Spleen (tissue), 11 donors: ENCODE measurements around the gene CDC42SE1. TPM values are rescaled to one million over a fixed set of nuclear protein-coding genes. Genes with fewer than 3 reads are reported as not detected.
A peak's percentile ranks its signal among the peaks of the same experiment; 100 is the strongest.

Experiments
- DNase-seq: peaks from one replicate; pipeline ENCODE4 v3.0.0-alpha.2; 2020
- H3K27ac ChIP-seq, 8 donors: fragments of 200-600 bp; sonication (generic) in 7 of 8; 1 replicate in 4 of 8; 2 replicates in 4 of 8; pipeline versions ENCODE4 v1.5.0 to v1.8.0; 2016 to 2021; ENCODE audit warnings: inconsistent platforms in 4 of 8, mild to moderate bottlenecking in 4 of 8, moderate library complexity in 1 of 8
- H3K27me3 ChIP-seq, 7 donors: fragments of 200-600 bp; sonication (generic) in 6 of 7; replicated peaks in 1 of 7; 1 replicate in 4 of 7; 2 replicates in 3 of 7; pipeline versions ENCODE4 v1.5.0 to v1.8.0; 2016 to 2021; ENCODE audit warnings: inconsistent platforms in 3 of 7, mild to moderate bottlenecking in 1 of 7
- H3K36me3 ChIP-seq, 6 donors: fragments of 200-600 bp; sonication (generic) in 5 of 6; 1 replicate in 4 of 6; 2 replicates in 2 of 6; pipeline versions ENCODE4 v1.5.0 to v1.8.0; 2016 to 2021; ENCODE audit warnings: inconsistent platforms in 2 of 6
- H3K4me1 ChIP-seq, 6 donors: fragments of 200-600 bp; sonication (generic) in 5 of 6; 1 replicate in 3 of 6; 2 replicates in 3 of 6; pipeline versions ENCODE4 v1.5.0 to v1.8.0; 2016 to 2021; ENCODE audit warnings: inconsistent platforms in 3 of 6
- H3K4me3 ChIP-seq, 8 donors: fragments of 200-600 bp; sonication (generic) in 7 of 8; 1 replicate in 4 of 8; 2 replicates in 4 of 8; pipeline versions ENCODE4 v1.5.0 to v1.8.0; 2016 to 2021; ENCODE audit warnings: inconsistent platforms in 4 of 8, mild to moderate bottlenecking in 4 of 8, moderate library complexity in 2 of 8
- H3K9me3 ChIP-seq, 8 donors: fragments of 200-600 bp; sonication (generic) in 7 of 8; 1 replicate in 4 of 8; 2 replicates in 4 of 8; pipeline versions ENCODE4 v1.5.0 to v1.8.0; 2016 to 2021; ENCODE audit warnings: inconsistent platforms in 4 of 8
- POLR2A ChIP-seq, 3 donors: fragments of 450-650 bp; IDR thresholded peaks; one replicate each; pipeline ENCODE4 v1.5.1; 2017; ENCODE audit warnings: antibody characterized with exemption in 3 of 3, mild to moderate bottlenecking in 1 of 3
- POLR2AphosphoS5 ChIP-seq, 3 donors: sonication (generic); formaldehyde crosslinking; IDR thresholded peaks; one replicate each; pipeline ENCODE4 v1.5.1; 2017; ENCODE audit warnings: antibody characterized with exemption in 3 of 3
- WGBS, 5 donors: extraction: QIAGEN DNeasy Blood & Tissue Kit in 3 of 5; methylation state at CpG; one replicate each; pipeline versions ENCODE4 v1.1.5 to v1.1.7; 2013 to 2018; 5-methylcytosine and 5-hydroxymethylcytosine counted together
- intact Hi-C: fragments of 100-400 bp; cut with DNase I; formaldehyde crosslinking; loops from one replicate; pipeline ENCODE4 v1.15.0; 2023; ENCODE audit warnings: low total_unique reads
- polyA plus RNA-seq, 3 donors: library from polyadenylated mRNA; stranded (reverse); fragments of 200-250 nt; gene quantifications; one replicate each; pipeline ENCODE4 v1.2.1, GENCODE V29; 2013
- total RNA-seq, 7 donors: library from RNA; depleted of rRNA in 3 of 7; stranded (reverse); fragments of >200 nt in 3 of 7; fragmentation: NEBNext Ultra II Directional in 4 of 7; extraction: Animal tissue kit (Norgen Biotek cat#: 25700) in 4 of 7; gene quantifications; one replicate each; pipeline versions ENCODE4 v1.1.0 to v1.2.1, GENCODE V29; 2016 to 2021
- TF ChIP-seq, protein P1 (sequence below), 11 experiments: fragments of 200-600 bp in 7 of 11; fragments of 450-650 bp in 4 of 11; sonication (generic) in 4 of 11; IDR thresholded peaks in 8 of 11; conservative IDR thresholded peaks in 3 of 11; 1 replicate in 7 of 11; 2 replicates in 4 of 11; pipeline versions ENCODE4 v1.4.0 to v1.8.0; 2016 to 2021; ENCODE audit warnings: antibody characterized with exemption in 11 of 11, inconsistent platforms in 4 of 11, mild to moderate bottlenecking in 1 of 11
- donor health status: healthy with polysubstance abuse.
- donor health status: DM: no; HTN: no; CAD: no; lungs with moderate emphysema.
- donor health status: DM: no; HTN: no; CAD: no.
- donor health status: Bipolar disorder and iron deficiency.
- donor health status: healthy.
- donor health status: DM: no; HTN: no; CAD: no.
- donor health status: DM: yes; HTN: yes; CAD: no.

The CDC42SE1 gene
- total and polyA plus RNA-seq, 10 donors, result 57.0 to 245 (median 188) TPM

DNA sequence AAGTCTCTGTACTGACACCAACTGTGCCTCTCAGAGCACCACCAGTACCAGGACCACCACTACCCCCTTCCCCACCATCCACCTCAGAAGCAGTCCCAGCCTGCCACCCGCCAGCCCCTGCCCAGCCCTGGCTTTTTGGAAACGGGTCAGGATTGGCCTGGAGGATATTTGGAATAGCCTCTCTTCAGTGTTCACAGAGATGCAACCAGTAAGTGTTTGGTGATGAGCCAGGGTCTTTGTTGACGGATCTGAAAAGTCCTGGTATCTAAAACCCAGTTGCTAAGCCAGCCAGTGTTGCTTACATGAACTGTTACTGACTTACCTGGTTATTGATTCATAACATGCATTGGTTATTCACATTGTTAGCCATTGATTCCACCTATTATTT is 10.8 kb downstream of the CDC42SE1 start:
- TF ChIP-seq POLR2AphosphoS5 (IDR thresholded peaks at IDR 0.05) (peak in 1 of 3 donors; percentile 46), POLR2A (IDR thresholded peaks at IDR 0.05) (no peak)
- TF ChIP-seq, protein P1, sequence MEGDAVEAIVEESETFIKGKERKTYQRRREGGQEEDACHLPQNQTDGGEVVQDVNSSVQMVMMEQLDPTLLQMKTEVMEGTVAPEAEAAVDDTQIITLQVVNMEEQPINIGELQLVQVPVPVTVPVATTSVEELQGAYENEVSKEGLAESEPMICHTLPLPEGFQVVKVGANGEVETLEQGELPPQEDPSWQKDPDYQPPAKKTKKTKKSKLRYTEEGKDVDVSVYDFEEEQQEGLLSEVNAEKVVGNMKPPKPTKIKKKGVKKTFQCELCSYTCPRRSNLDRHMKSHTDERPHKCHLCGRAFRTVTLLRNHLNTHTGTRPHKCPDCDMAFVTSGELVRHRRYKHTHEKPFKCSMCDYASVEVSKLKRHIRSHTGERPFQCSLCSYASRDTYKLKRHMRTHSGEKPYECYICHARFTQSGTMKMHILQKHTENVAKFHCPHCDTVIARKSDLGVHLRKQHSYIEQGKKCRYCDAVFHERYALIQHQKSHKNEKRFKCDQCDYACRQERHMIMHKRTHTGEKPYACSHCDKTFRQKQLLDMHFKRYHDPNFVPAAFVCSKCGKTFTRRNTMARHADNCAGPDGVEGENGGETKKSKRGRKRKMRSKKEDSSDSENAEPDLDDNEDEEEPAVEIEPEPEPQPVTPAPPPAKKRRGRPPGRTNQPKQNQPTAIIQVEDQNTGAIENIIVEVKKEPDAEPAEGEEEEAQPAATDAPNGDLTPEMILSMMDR (IDR thresholded peaks at IDR 0.05 in 8 of 11, conservative IDR thresholded peaks at IDR 0.05 in 3 of 11), result peak in 4 of 11 experiments; percentile 0 to 58 (median 27)
- Histone ChIP-seq H3K36me3 (peaks cover 11 to 41% (median 25%) of the 10 kb centered on the region in 6 donors), H3K4me1 (peaks cover 6 to 70% (median 36%) of the 10 kb centered on the region in 6 donors), H3K4me3 (peak overlapping the region in 7 of 8 donors; percentile 54 to 89 (median 80)), H3K27me3 (no peaks in the 10 kb centered on the region), H3K9me3 (no peaks in the 10 kb centered on the region), H3K27ac (peak overlapping the region in 7 of 8 donors; percentile 85 to 99 (median 89))
- 33 to 41% (median 40%) methylated on average over 3 of the region's 3 CpGs for WGBS, 5 donors
- intact Hi-C loops, result no loop called here
- no peak for DNase-seq

DNA sequence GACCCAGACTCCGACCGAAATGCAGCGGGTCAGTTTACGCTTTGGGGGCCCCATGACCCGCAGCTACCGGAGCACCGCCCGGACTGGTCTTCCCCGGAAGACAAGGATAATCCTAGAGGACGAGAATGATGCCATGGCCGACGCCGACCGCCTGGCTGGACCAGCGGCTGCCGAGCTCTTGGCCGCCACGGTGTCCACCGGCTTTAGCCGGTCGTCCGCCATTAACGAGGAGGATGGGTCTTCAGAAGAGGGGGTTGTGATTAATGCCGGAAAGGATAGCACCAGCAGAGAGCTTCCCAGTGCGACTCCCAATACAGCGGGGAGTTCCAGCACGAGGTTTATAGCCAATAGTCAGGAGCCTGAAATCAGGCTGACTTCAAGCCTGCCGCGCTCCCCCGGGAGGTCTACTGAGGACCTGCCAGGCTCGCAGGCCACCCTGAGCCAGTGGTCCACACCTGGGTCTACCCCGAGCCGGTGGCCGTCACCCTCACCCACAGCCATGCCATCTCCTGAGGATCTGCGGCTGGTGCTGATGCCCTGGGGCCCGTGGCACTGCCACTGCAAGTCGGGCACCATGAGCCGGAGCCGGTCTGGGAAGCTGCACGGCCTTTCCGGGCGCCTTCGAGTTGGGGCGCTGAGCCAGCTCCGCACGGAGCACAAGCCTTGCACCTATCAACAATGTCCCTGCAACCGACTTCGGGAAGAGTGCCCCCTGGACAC is 11.3 kb downstream of the CDC42SE1 start:
- TF ChIP-seq POLR2A (IDR thresholded peaks at IDR 0.05), result no peak
- TF ChIP-seq, protein P1 (IDR thresholded peaks at IDR 0.05 in 8 of 11, conservative IDR thresholded peaks at IDR 0.05 in 3 of 11), result peak in 8 of 11 experiments; percentile 16 to 69 (median 54)
- peak; percentile 84 to 92 (median 84) for TF ChIP-seq POLR2AphosphoS5 (IDR thresholded peaks at IDR 0.05)
- H3K27me3 ChIP-seq, result no peaks in the 10 kb centered on the region
- peak; percentile 93 for DNase-seq
- no peaks in the 10 kb centered on the region for H3K9me3 ChIP-seq
- H3K27ac ChIP-seq, result peak overlapping the region; percentile 57 to 99 (median 89)
- peaks cover 6 to 40% (median 19%) of the 10 kb centered on the region in 6 donors for H3K36me3 ChIP-seq
- H3K4me1 ChIP-seq, result peaks cover 6 to 64% (median 32%) of the 10 kb centered on the region in 6 donors
- intact Hi-C loops, result no loop called here
- H3K4me3 ChIP-seq, result peak overlapping the region; percentile 27 to 89 (median 77)
- WGBS, 5 donors, result 0 to 2% (median 0%) methylated on average over 28 to 48 of the region's 48 CpGs

DNA sequence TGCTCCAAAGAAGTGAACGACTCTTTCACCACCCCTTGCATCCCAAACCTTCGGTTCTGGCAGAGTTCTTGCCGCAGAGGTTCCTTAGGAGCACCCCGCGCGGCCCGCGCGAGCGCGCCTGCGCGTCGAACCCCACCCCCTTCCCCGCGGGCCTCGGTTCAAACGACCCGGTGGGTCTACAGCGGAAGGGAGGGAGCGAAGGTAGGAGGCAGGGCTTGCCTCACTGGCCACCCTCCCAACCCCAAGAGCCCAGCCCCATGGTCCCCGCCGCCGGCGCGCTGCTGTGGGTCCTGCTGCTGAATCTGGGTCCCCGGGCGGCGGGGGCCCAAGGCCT is 11.9 kb downstream of the CDC42SE1 start, which contains the start of gene C1orf56:
C1orf56 (plus strand) TSS at position 161 of the 334 bp plus-strand sequence; CDS start at position 258, 97 bp downstream.
- peak within 1 kb of the TSS; percentile 27 to 89 (median 77) for H3K4me3 ChIP-seq
- intact Hi-C loops, result no loop called here
- H3K27ac ChIP-seq, result peak within 1 kb of the TSS; percentile 57 to 99 (median 89)
- H3K9me3 ChIP-seq, result no peaks in the 10 kb centered on the region
- peak; percentile 92 for DNase-seq
- H3K4me1 ChIP-seq, result peaks cover 6 to 59% (median 31%) of the 10 kb centered on the region in 6 donors
- TF ChIP-seq POLR2A (IDR thresholded peaks at IDR 0.05) (peak in 1 of 3 donors; percentile 12), POLR2AphosphoS5 (IDR thresholded peaks at IDR 0.05) (peak; percentile 86 to 89 (median 88))
- TF ChIP-seq, protein P1 (IDR thresholded peaks at IDR 0.05 in 8 of 11, conservative IDR thresholded peaks at IDR 0.05 in 3 of 11), result no peak
- H3K27me3 ChIP-seq, result no peaks in the 10 kb centered on the region
- WGBS, 5 donors, result 0 to 1% (median 0%) methylated on average over 9 to 29 of the region's 29 CpGs
- H3K36me3 ChIP-seq, result peaks cover 6 to 37% (median 14%) of the 10 kb centered on the region in 6 donors

DNA sequence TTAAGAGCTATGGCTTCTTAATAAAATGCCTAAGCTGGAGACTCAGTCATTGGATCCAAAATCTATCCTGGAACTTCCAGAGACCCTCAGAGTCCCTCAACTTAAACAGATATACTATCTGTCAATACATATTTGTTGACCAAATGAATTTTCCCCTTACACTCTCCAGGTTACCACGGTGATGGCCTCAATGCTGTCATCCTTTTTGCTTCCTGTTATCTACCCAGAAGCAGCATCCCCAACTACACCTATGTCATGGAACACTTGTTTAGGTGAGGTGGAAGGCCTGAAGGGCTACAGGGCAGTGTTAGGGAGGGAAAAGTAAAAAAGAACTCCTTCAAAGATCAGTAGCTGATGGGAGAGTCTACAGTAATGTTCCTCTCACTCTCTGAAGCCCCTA is 16.3 kb downstream of the CDC42SE1 start:
- WGBS, 5 donors, result 77 to 95% (median 83%) methylated on average over 1 of the region's 1 CpG
- peaks cover 0 to 8% (median 0%) of the 10 kb centered on the region in 6 donors for H3K36me3 ChIP-seq
- TF ChIP-seq POLR2AphosphoS5 (IDR thresholded peaks at IDR 0.05) (no peak), POLR2A (IDR thresholded peaks at IDR 0.05) (no peak)
- TF ChIP-seq, protein P1 (IDR thresholded peaks at IDR 0.05 in 8 of 11, conservative IDR thresholded peaks at IDR 0.05 in 3 of 11), result no peak
- H3K4me3 ChIP-seq, result no peak overlapping the region
- intact Hi-C loops, result no loop called here
- DNase-seq, result no peak
- H3K27ac ChIP-seq, result no peak overlapping the region
- H3K4me1 ChIP-seq, result peaks cover 6 to 15% (median 9%) of the 10 kb centered on the region in 6 donors
- no peaks in the 10 kb centered on the region for H3K9me3 ChIP-seq
- H3K27me3 ChIP-seq, result no peaks in the 10 kb centered on the region
